H1 (cell line): ENCODE results near the gene TXNRD3. TPM values are rescaled to one million over a fixed set of nuclear protein-coding genes. Genes with fewer than 3 reads are reported as not detected.

Experiments used
- ASH2L ChIP-seq: fragments of 200-600, 300-600 bp; sonication (generic); IDR thresholded peaks from one replicate; pipeline ENCODE4 v1.7.1; 2017; ENCODE audit warnings: low read length
- BCL11A ChIP-seq, 2 experiments: IDR thresholded peaks; one replicate each; pipeline ENCODE4 v1.6.1; 2011; ENCODE audit warnings: low read depth in 2 of 2, low read length in 2 of 2, mild to moderate bottlenecking in 2 of 2
- E2F6 ChIP-seq: IDR thresholded peaks from 2 replicates; pipeline ENCODE4 v1.6.1; 2012; ENCODE audit warnings: inconsistent platforms
- FOSL1 ChIP-seq: IDR thresholded peaks from 2 replicates; pipeline ENCODE4 v1.6.1; 2011; ENCODE audit warnings: mild to moderate bottlenecking, low read depth, low read length, moderate library complexity; ENCODE audit not compliant: insufficient read depth
- JUN ChIP-seq: IDR thresholded peaks from 2 replicates; pipeline ENCODE4 v1.6.1; 2011; ENCODE audit warnings: low read depth, mild to moderate bottlenecking, improper control_type of control experiment, low read length
- POLR2A ChIP-seq, 2 experiments: IDR thresholded peaks; 1 replicate in 1 of 2; 2 replicates in 1 of 2; pipeline ENCODE4 v1.6.1; 2011; ENCODE audit warnings: low read depth in 2 of 2, low read length in 2 of 2, mild to moderate bottlenecking in 2 of 2; ENCODE audit errors: control extremely low read depth in 1 of 2
- RFX5 ChIP-seq: IDR thresholded peaks from 2 replicates; pipeline ENCODE4 v1.6.1; 2011; ENCODE audit warnings: low read depth, low read length, improper control_type of control experiment, borderline replicate concordance
- SIRT6 ChIP-seq: IDR thresholded peaks from one replicate; pipeline ENCODE4 v1.7.1; 2012; ENCODE audit warnings: low read length, inconsistent platforms
- SP4 ChIP-seq: IDR thresholded peaks from 2 replicates; pipeline ENCODE4 v1.6.1; 2012; ENCODE audit warnings: low read length, inconsistent platforms
- polyA plus RNA-seq, 7 experiments: library from polyadenylated mRNA; depleted of rRNA in 3 of 7; stranded (reverse) in 5 of 7; unstranded in 2 of 7; fragments of >200 nt in 5 of 7; fragments of 200-250 nt in 2 of 7; gene quantifications; 1 replicate in 5 of 7; 2 replicates in 1 of 7; 4 replicates in 1 of 7; pipeline versions ENCODE4 v1.2.1 to v1.2.3, GENCODE V29; 2011 to 2013; ENCODE audit warnings: missing spikeins in 2 of 7, mixed read lengths in 2 of 7
- total RNA-seq: library from RNA; stranded (reverse); fragmentation: NEBNext Ultra II Directional; extraction: Animal tissue kit (Norgen Biotek cat#: 25700); gene quantifications from 2 replicates; pipeline ENCODE4 v1.2.1, GENCODE V29; 2021
- TF ChIP-seq, protein P1 (sequence below): fragments of 300-600 bp; sonication (generic); IDR thresholded peaks from 2 replicates; pipeline ENCODE4 v1.7.1; 2012; ENCODE audit warnings: low read length, moderate library complexity, mild to moderate bottlenecking, inconsistent platforms; ENCODE audit not compliant: insufficient replicate concordance

Gene TXNRD3
- total and polyA plus RNA-seq, 2 of the 8 experiments (the other 6 are each of a cell fraction or from before 2014, with no cell fraction given) = 3.4 to 4.3 TPM

DNA sequence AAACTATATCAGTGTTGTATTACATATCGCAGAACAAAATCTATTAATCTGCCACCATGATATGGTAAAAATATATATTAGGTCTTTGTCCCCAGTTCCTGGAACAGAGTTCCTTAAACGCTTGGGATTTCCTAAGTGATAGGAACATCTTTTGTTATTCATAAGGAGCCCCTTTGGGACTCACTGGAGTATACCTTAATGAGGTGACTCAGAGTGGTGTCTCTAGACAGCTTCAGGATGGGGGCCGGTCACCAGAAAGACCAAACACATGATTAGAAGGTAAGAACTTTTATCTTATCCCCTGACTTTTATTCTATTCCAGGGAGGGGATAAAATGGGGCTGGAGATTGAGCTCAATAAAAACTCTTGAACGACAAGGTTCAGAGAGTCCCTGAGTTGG lies 36.8 kb upstream of the TXNRD3 start (continued):
- TF ChIP-seq, protein P1, sequence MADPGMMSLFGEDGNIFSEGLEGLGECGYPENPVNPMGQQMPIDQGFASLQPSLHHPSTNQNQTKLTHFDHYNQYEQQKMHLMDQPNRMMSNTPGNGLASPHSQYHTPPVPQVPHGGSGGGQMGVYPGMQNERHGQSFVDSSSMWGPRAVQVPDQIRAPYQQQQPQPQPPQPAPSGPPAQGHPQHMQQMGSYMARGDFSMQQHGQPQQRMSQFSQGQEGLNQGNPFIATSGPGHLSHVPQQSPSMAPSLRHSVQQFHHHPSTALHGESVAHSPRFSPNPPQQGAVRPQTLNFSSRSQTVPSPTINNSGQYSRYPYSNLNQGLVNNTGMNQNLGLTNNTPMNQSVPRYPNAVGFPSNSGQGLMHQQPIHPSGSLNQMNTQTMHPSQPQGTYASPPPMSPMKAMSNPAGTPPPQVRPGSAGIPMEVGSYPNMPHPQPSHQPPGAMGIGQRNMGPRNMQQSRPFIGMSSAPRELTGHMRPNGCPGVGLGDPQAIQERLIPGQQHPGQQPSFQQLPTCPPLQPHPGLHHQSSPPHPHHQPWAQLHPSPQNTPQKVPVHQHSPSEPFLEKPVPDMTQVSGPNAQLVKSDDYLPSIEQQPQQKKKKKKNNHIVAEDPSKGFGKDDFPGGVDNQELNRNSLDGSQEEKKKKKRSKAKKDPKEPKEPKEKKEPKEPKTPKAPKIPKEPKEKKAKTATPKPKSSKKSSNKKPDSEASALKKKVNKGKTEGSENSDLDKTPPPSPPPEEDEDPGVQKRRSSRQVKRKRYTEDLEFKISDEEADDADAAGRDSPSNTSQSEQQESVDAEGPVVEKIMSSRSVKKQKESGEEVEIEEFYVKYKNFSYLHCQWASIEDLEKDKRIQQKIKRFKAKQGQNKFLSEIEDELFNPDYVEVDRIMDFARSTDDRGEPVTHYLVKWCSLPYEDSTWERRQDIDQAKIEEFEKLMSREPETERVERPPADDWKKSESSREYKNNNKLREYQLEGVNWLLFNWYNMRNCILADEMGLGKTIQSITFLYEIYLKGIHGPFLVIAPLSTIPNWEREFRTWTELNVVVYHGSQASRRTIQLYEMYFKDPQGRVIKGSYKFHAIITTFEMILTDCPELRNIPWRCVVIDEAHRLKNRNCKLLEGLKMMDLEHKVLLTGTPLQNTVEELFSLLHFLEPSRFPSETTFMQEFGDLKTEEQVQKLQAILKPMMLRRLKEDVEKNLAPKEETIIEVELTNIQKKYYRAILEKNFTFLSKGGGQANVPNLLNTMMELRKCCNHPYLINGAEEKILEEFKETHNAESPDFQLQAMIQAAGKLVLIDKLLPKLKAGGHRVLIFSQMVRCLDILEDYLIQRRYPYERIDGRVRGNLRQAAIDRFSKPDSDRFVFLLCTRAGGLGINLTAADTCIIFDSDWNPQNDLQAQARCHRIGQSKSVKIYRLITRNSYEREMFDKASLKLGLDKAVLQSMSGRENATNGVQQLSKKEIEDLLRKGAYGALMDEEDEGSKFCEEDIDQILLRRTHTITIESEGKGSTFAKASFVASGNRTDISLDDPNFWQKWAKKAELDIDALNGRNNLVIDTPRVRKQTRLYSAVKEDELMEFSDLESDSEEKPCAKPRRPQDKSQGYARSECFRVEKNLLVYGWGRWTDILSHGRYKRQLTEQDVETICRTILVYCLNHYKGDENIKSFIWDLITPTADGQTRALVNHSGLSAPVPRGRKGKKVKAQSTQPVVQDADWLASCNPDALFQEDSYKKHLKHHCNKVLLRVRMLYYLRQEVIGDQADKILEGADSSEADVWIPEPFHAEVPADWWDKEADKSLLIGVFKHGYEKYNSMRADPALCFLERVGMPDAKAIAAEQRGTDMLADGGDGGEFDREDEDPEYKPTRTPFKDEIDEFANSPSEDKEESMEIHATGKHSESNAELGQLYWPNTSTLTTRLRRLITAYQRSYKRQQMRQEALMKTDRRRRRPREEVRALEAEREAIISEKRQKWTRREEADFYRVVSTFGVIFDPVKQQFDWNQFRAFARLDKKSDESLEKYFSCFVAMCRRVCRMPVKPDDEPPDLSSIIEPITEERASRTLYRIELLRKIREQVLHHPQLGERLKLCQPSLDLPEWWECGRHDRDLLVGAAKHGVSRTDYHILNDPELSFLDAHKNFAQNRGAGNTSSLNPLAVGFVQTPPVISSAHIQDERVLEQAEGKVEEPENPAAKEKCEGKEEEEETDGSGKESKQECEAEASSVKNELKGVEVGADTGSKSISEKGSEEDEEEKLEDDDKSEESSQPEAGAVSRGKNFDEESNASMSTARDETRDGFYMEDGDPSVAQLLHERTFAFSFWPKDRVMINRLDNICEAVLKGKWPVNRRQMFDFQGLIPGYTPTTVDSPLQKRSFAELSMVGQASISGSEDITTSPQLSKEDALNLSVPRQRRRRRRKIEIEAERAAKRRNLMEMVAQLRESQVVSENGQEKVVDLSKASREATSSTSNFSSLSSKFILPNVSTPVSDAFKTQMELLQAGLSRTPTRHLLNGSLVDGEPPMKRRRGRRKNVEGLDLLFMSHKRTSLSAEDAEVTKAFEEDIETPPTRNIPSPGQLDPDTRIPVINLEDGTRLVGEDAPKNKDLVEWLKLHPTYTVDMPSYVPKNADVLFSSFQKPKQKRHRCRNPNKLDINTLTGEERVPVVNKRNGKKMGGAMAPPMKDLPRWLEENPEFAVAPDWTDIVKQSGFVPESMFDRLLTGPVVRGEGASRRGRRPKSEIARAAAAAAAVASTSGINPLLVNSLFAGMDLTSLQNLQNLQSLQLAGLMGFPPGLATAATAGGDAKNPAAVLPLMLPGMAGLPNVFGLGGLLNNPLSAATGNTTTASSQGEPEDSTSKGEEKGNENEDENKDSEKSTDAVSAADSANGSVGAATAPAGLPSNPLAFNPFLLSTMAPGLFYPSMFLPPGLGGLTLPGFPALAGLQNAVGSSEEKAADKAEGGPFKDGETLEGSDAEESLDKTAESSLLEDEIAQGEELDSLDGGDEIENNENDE = no peak
- TF ChIP-seq SIRT6 (no peak), E2F6 (no peak), POLR2A (IDR thresholded peaks at IDR 0.05; ENCODE audit: control extremely low read depth in 1 of 2, low read depth in 2 of 2, low read length in 2 of 2) (no peak), BCL11A (IDR thresholded peaks at IDR 0.05; ENCODE audit: low read depth in 2 of 2, low read length in 2 of 2) (no peak), RFX5 (no peak), FOSL1 (no peak), JUN (no peak), ASH2L (no peak), SP4 (no peak)
